ENCODE measurements around the gene BBS1.

Gene BBS1

GRCh38 chr11:66468691-66469090 lies 41.7 kb upstream of the BBS1 start:
- no peak for TF ChIP-seq EGR1 (IDR thresholded peaks at IDR 0.05)
- TF ChIP-seq TCF12 (IDR thresholded peaks at IDR 0.05; ENCODE audit: low read depth), result no peak
- TF ChIP-seq, protein P1, sequence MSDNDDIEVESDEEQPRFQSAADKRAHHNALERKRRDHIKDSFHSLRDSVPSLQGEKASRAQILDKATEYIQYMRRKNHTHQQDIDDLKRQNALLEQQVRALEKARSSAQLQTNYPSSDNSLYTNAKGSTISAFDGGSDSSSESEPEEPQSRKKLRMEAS (IDR thresholded peaks at IDR 0.05), result no peak
- TF ChIP-seq TEAD4 (IDR thresholded peaks at IDR 0.05), result no peak
- no peak for TF ChIP-seq CREB1 (IDR thresholded peaks at IDR 0.05; ENCODE audit: low read depth)
- TF ChIP-seq YY1 (IDR thresholded peaks at IDR 0.05; ENCODE audit: low read depth), result no peak
- no peak for TF ChIP-seq EP300 (IDR thresholded peaks at IDR 0.05; ENCODE audit: borderline replicate concordance)
- TF ChIP-seq FOXM1 (IDR thresholded peaks at IDR 0.05; ENCODE audit: borderline replicate concordance, low read depth), result no peak
- TF ChIP-seq RAD21 (IDR thresholded peaks at IDR 0.05; ENCODE audit: low read depth), result no peak
- no peak for TF ChIP-seq ZBTB7A (IDR thresholded peaks at IDR 0.05; ENCODE audit: low read depth)
- TF ChIP-seq NFIC (IDR thresholded peaks at IDR 0.05), result no peak
- TF ChIP-seq CEBPB (IDR thresholded peaks at IDR 0.05), result no peak
- no peak for TF ChIP-seq TAF1 (IDR thresholded peaks at IDR 0.05; ENCODE audit: low read depth)
- TF ChIP-seq USF1 (IDR thresholded peaks at IDR 0.05), result no peak
- TF ChIP-seq REST (IDR thresholded peaks at IDR 0.05; ENCODE audit: low read depth), result no peak

- no peak for TF ChIP-seq REST (IDR thresholded peaks at IDR 0.05; ENCODE audit: low read depth)
- no peak for TF ChIP-seq FOXM1 (IDR thresholded peaks at IDR 0.05; ENCODE audit: borderline replicate concordance, low read depth)
- TF ChIP-seq, protein P1 (IDR thresholded peaks at IDR 0.05), result no peak
- TF ChIP-seq RAD21 (IDR thresholded peaks at IDR 0.05; ENCODE audit: low read depth), result no peak
- TF ChIP-seq CEBPB (IDR thresholded peaks at IDR 0.05), result no peak
- TF ChIP-seq USF1 (IDR thresholded peaks at IDR 0.05), result no peak
Observed at GRCh38 chr11:66469441-66469840, 41.0 kb upstream of the BBS1 start.

GRCh38 chr11:66470015-66470414 lies 40.4 kb upstream of the BBS1 start:
- no peak for TF ChIP-seq REST (IDR thresholded peaks at IDR 0.05; ENCODE audit: low read depth)
- TF ChIP-seq ZBTB7A (IDR thresholded peaks at IDR 0.05; ENCODE audit: low read depth), result no peak
- no peak for TF ChIP-seq CREB1 (IDR thresholded peaks at IDR 0.05; ENCODE audit: low read depth)
- TF ChIP-seq CEBPB (IDR thresholded peaks at IDR 0.05), result no peak
- no peak for TF ChIP-seq YY1 (IDR thresholded peaks at IDR 0.05; ENCODE audit: low read depth)
- TF ChIP-seq TEAD4 (IDR thresholded peaks at IDR 0.05), result no peak
- no peak for TF ChIP-seq EP300 (IDR thresholded peaks at IDR 0.05; ENCODE audit: borderline replicate concordance)
- TF ChIP-seq EGR1 (IDR thresholded peaks at IDR 0.05), result no peak
- TF ChIP-seq RAD21 (IDR thresholded peaks at IDR 0.05; ENCODE audit: low read depth), result no peak
- no peak for TF ChIP-seq FOXM1 (IDR thresholded peaks at IDR 0.05; ENCODE audit: borderline replicate concordance, low read depth)
- no peak for TF ChIP-seq USF1 (IDR thresholded peaks at IDR 0.05)
- TF ChIP-seq NFIC (IDR thresholded peaks at IDR 0.05), result no peak

- TF ChIP-seq EP300 (IDR thresholded peaks at IDR 0.05; ENCODE audit: borderline replicate concordance), result no peak
- no peak for TF ChIP-seq NFIC (IDR thresholded peaks at IDR 0.05)
- TF ChIP-seq FOXM1 (IDR thresholded peaks at IDR 0.05; ENCODE audit: borderline replicate concordance, low read depth), result no peak
- no peak for TF ChIP-seq TEAD4 (IDR thresholded peaks at IDR 0.05)
- TF ChIP-seq USF1 (IDR thresholded peaks at IDR 0.05), result no peak
- no peak for TF ChIP-seq CREB1 (IDR thresholded peaks at IDR 0.05; ENCODE audit: low read depth)
- no peak for TF ChIP-seq RAD21 (IDR thresholded peaks at IDR 0.05; ENCODE audit: low read depth)
Observed at GRCh38 chr11:66471142-66471541, 39.3 kb upstream of the BBS1 start.

Data from Ishikawa (cell line).